ENCODE measurements around the gene ERCC1.

- TF ChIP-seq JAZF1 (CRISPR knock-in tag; IDR thresholded peaks at IDR 0.05) (no peak), PRDM15 (CRISPR knock-in tag; IDR thresholded peaks at IDR 0.05) (no peak), ZNF281 (CRISPR knock-in tag; IDR thresholded peaks at IDR 0.05) (no peak)
These were observed 3.4 kb downstream of the ERCC1 start for GRCh38 chr19:45420356-45420755.

All from WTC11 (cell line).